ENCODE data around the gene ROPN1.

DNA sequence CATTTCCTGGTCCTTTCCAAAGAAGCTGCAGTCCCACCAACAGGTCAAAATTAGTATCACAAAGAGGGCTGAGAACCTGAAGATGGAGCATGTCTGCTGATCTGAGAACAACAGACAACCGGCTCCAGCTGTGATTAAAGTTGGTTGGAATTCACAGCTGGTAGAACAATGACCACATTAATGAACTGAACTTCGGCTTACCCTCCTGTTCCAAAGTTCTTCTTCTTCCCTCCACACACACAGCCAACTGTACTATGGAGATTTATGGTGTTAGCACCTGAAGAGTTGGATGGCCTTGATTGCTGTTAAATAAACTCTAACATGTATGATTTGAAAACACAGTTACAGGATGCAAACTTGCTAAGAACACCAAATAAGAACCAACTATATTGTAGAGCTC, 27.4 kb upstream of the ROPN1 start:
- TF ChIP-seq POLR2A (IDR thresholded peaks at IDR 0.05), result no peak
- TF ChIP-seq, protein P1, sequence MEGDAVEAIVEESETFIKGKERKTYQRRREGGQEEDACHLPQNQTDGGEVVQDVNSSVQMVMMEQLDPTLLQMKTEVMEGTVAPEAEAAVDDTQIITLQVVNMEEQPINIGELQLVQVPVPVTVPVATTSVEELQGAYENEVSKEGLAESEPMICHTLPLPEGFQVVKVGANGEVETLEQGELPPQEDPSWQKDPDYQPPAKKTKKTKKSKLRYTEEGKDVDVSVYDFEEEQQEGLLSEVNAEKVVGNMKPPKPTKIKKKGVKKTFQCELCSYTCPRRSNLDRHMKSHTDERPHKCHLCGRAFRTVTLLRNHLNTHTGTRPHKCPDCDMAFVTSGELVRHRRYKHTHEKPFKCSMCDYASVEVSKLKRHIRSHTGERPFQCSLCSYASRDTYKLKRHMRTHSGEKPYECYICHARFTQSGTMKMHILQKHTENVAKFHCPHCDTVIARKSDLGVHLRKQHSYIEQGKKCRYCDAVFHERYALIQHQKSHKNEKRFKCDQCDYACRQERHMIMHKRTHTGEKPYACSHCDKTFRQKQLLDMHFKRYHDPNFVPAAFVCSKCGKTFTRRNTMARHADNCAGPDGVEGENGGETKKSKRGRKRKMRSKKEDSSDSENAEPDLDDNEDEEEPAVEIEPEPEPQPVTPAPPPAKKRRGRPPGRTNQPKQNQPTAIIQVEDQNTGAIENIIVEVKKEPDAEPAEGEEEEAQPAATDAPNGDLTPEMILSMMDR (IDR thresholded peaks at IDR 0.05 in 8 of 11, conservative IDR thresholded peaks at IDR 0.05 in 3 of 11), result no peak

Measured in spleen (tissue), 7 donors.